HCT116 (cell line): ENCODE measurements around the gene GPX2.

ENCODE experiments used
- EGR1 ChIP-seq: IDR thresholded peaks from 2 replicates; pipeline ENCODE4 v1.6.1; 2012; ENCODE audit warnings: low read depth
- ELF1 ChIP-seq: IDR thresholded peaks from 2 replicates; pipeline ENCODE4 v1.6.1; 2012; ENCODE audit warnings: low read depth, borderline replicate concordance
- EZH2 ChIP-seq: fragments of 200-600 bp; sonication (generic); IDR thresholded peaks from 2 replicates; pipeline ENCODE4 v1.6.1; 2017; ENCODE audit warnings: antibody characterized with exemption, mixed run types
- JUND ChIP-seq: IDR thresholded peaks from 2 replicates; pipeline ENCODE4 v1.6.1; 2012
- POLR2A ChIP-seq: IDR thresholded peaks from 2 replicates; pipeline ENCODE4 v1.7.0; 2011; ENCODE audit warnings: borderline replicate concordance; ENCODE audit not compliant: insufficient read depth, insufficient read length; ENCODE audit errors: extremely low read depth
- POLR2AphosphoS5 ChIP-seq: IDR thresholded peaks from 2 replicates; pipeline ENCODE4 v1.6.1; 2011; ENCODE audit warnings: mild to moderate bottlenecking, low read depth, low read length, moderate library complexity
- RAD21 ChIP-seq: IDR thresholded peaks from 2 replicates; pipeline ENCODE4 v1.6.1; 2012; ENCODE audit warnings: low read depth, mild to moderate bottlenecking
- SP1 ChIP-seq: IDR thresholded peaks from 2 replicates; pipeline ENCODE4 v1.6.1; 2012; ENCODE audit warnings: low read depth
- YY1 ChIP-seq: IDR thresholded peaks from 2 replicates; pipeline ENCODE4 v1.6.1; 2011; ENCODE audit warnings: low read length, low read depth, moderate library complexity, mild to moderate bottlenecking; ENCODE audit not compliant: insufficient replicate concordance; ENCODE audit errors: extremely low read depth
- TF ChIP-seq, protein P1 (sequence below), 3 experiments: fragments of 200-600 bp in 1 of 3; sonication (generic) in 1 of 3; IDR thresholded peaks in 2 of 3; conservative IDR thresholded peaks in 1 of 3; 2 replicates each; pipeline ENCODE4 v1.5.1; 2012 to 2017; ENCODE audit warnings: low read depth in 2 of 3, low read length in 2 of 3, antibody characterized with exemption in 1 of 3, borderline replicate concordance in 1 of 3, control low read depth in 1 of 3, mild to moderate bottlenecking in 1 of 3, mixed read lengths in 1 of 3, mixed run types in 1 of 3, moderate library complexity in 1 of 3; ENCODE audit not compliant: insufficient read depth in 1 of 3
- TF ChIP-seq, protein P2 (sequence below): IDR thresholded peaks from 2 replicates; pipeline ENCODE4 v1.6.1; 2011; ENCODE audit warnings: mild to moderate bottlenecking, low read length, moderate library complexity; ENCODE audit not compliant: insufficient replicate concordance; ENCODE audit errors: extremely low read depth
- TF ChIP-seq, protein P3 (sequence below): IDR thresholded peaks from 2 replicates; pipeline ENCODE4 v1.6.1; 2012
- TF ChIP-seq, protein P4 (sequence below): IDR thresholded peaks from 2 replicates; pipeline ENCODE4 v1.6.1; 2012; ENCODE audit warnings: low read depth

DNA sequence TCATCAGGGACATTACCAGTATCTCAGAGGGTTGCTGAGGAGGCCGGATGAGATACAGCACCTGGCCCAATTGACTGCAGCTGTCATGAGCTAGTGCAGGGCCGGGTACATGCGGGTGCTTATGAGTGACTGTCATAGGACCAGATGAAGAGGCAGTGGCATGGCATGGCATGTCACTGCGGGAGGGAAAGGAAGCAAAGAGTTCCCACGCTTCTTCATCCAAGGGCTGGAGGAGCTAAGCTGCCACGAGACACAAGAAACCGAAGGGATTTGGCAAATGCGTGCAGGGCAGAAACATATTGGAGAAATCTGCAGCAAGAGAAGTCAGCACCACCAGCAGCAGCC, 10.7 kb upstream of the GPX2 start:
- TF ChIP-seq, protein P1, sequence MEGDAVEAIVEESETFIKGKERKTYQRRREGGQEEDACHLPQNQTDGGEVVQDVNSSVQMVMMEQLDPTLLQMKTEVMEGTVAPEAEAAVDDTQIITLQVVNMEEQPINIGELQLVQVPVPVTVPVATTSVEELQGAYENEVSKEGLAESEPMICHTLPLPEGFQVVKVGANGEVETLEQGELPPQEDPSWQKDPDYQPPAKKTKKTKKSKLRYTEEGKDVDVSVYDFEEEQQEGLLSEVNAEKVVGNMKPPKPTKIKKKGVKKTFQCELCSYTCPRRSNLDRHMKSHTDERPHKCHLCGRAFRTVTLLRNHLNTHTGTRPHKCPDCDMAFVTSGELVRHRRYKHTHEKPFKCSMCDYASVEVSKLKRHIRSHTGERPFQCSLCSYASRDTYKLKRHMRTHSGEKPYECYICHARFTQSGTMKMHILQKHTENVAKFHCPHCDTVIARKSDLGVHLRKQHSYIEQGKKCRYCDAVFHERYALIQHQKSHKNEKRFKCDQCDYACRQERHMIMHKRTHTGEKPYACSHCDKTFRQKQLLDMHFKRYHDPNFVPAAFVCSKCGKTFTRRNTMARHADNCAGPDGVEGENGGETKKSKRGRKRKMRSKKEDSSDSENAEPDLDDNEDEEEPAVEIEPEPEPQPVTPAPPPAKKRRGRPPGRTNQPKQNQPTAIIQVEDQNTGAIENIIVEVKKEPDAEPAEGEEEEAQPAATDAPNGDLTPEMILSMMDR (IDR thresholded peaks at IDR 0.05 in 2 of 3, conservative IDR thresholded peaks at IDR 0.05 in 1 of 3; ENCODE audit: borderline replicate concordance in 1 of 3, insufficient read depth in 1 of 3, low read depth in 2 of 3, low read length in 2 of 3): no peak
- TF ChIP-seq RAD21 (no peak), ELF1 (no peak), POLR2A (no peak), EZH2 (no peak), SP1 (no peak), POLR2AphosphoS5 (no peak), EGR1 (no peak), YY1 (no peak), JUND (no peak)
- TF ChIP-seq, protein P2, sequence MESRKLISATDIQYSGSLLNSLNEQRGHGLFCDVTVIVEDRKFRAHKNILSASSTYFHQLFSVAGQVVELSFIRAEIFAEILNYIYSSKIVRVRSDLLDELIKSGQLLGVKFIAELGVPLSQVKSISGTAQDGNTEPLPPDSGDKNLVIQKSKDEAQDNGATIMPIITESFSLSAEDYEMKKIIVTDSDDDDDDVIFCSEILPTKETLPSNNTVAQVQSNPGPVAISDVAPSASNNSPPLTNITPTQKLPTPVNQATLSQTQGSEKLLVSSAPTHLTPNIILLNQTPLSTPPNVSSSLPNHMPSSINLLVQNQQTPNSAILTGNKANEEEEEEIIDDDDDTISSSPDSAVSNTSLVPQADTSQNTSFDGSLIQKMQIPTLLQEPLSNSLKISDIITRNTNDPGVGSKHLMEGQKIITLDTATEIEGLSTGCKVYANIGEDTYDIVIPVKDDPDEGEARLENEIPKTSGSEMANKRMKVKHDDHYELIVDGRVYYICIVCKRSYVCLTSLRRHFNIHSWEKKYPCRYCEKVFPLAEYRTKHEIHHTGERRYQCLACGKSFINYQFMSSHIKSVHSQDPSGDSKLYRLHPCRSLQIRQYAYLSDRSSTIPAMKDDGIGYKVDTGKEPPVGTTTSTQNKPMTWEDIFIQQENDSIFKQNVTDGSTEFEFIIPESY: no peak
- TF ChIP-seq, protein P3, sequence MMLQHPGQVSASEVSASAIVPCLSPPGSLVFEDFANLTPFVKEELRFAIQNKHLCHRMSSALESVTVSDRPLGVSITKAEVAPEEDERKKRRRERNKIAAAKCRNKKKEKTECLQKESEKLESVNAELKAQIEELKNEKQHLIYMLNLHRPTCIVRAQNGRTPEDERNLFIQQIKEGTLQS: no peak
- TF ChIP-seq, protein P4, sequence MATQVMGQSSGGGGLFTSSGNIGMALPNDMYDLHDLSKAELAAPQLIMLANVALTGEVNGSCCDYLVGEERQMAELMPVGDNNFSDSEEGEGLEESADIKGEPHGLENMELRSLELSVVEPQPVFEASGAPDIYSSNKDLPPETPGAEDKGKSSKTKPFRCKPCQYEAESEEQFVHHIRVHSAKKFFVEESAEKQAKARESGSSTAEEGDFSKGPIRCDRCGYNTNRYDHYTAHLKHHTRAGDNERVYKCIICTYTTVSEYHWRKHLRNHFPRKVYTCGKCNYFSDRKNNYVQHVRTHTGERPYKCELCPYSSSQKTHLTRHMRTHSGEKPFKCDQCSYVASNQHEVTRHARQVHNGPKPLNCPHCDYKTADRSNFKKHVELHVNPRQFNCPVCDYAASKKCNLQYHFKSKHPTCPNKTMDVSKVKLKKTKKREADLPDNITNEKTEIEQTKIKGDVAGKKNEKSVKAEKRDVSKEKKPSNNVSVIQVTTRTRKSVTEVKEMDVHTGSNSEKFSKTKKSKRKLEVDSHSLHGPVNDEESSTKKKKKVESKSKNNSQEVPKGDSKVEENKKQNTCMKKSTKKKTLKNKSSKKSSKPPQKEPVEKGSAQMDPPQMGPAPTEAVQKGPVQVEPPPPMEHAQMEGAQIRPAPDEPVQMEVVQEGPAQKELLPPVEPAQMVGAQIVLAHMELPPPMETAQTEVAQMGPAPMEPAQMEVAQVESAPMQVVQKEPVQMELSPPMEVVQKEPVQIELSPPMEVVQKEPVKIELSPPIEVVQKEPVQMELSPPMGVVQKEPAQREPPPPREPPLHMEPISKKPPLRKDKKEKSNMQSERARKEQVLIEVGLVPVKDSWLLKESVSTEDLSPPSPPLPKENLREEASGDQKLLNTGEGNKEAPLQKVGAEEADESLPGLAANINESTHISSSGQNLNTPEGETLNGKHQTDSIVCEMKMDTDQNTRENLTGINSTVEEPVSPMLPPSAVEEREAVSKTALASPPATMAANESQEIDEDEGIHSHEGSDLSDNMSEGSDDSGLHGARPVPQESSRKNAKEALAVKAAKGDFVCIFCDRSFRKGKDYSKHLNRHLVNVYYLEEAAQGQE: no peak
